Measurements from ENCODE around the gene CPED1. TPM values are rescaled to one million over a fixed set of nuclear protein-coding genes. Genes with fewer than 3 reads are reported as not detected.

Gene CPED1
- total RNA-seq, 1 experiment from 2014 or later, result 0.13 TPM

DNA sequence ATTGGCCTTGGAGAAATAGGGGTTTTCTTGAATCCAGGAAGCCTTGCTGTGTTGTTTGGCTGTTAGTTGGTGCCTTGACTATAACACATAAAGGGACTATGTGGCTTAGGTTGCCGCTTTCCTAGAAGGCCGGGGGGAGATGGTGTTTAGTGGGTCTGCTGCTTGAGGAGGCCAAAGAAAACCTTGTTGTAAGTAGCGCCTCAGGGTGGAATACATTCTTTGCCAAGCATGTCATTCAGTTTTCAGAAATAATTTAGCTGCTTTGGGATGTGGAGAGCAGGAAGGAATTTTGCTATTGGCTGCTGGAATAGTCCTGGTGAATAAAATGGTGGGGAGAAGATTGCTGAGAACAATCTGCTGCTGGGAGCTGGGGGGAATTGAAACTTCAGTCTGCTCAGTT, 207.4 kb downstream of the CPED1 start:
- Histone ChIP-seq H3K27ac (ENCODE audit: insufficient read length, low read depth, low read length) (no peak overlapping the region), H3K14ac (ENCODE audit: insufficient read depth, low read length) (no peak overlapping the region), H3K23ac (ENCODE audit: insufficient read length, low read depth, low read length) (no peak overlapping the region), H3K23me2 (ENCODE audit: insufficient read length, low read depth, low read length, poor library complexity, severe bottlenecking) (no peaks in the 10 kb centered on the region), H3K4ac (ENCODE audit: low read depth, low read length) (no peak overlapping the region), H3K18ac (ENCODE audit: insufficient read length, low read depth, low read length) (no peak overlapping the region), H2BK12ac (ENCODE audit: insufficient read length, low read depth, low read length) (no peak overlapping the region), H4K8ac (replicated peaks; ENCODE audit: insufficient read length, low read depth, low read length) (no peak overlapping the region), H3K9me3 (ENCODE audit: control insufficient read depth, low read depth, low read length) (no peaks in the 10 kb centered on the region), H2AFZ (ENCODE audit: low read length) (no peak overlapping the region), H3K4me2 (ENCODE audit: insufficient read depth, insufficient read length, low read length) (no peak overlapping the region), H4K20me1 (ENCODE audit: control insufficient read depth, insufficient read depth, insufficient read length) (no peaks in the 10 kb centered on the region), H4K5ac (ENCODE audit: insufficient read length, low read depth, low read length) (no peak overlapping the region), H2BK120ac (ENCODE audit: low read depth, low read length, poor library complexity, severe bottlenecking) (no peak overlapping the region), H3K79me2 (ENCODE audit: insufficient read depth, low read length) (no peaks in the 10 kb centered on the region), H3K4me1 (ENCODE audit: insufficient read depth, low read length) (no peaks in the 10 kb centered on the region), H3K9ac (ENCODE audit: extremely low read depth, insufficient read length, low read length) (no peak overlapping the region), H3K27me3 (ENCODE audit: insufficient read depth, low read length) (no peaks in the 10 kb centered on the region), H3T11ph (ENCODE audit: low read length) (no peak overlapping the region), H3K79me1 (ENCODE audit: insufficient read depth, low read depth, low read length, poor library complexity, severe bottlenecking) (no peaks in the 10 kb centered on the region), H2BK5ac (ENCODE audit: insufficient read length, low read length) (no peak overlapping the region), H2BK15ac (ENCODE audit: low read depth, low read length) (no peak overlapping the region), H4K91ac (ENCODE audit: insufficient read length, low read depth, low read length) (no peak overlapping the region), H2BK20ac (ENCODE audit: low read depth, low read length, poor library complexity, severe bottlenecking) (no peak overlapping the region), H2AK5ac (ENCODE audit: insufficient read length, low read length) (no peak overlapping the region), H3K56ac (ENCODE audit: insufficient read length, low read depth, low read length) (no peak overlapping the region)
- no peak for DNase-seq
- peak overlapping the region in 2 of 3 experiments; percentile 53 to 86; a peak in 3 of 7 replicates for H3K27ac Mint-ChIP-seq
- TF ChIP-seq, protein P1, sequence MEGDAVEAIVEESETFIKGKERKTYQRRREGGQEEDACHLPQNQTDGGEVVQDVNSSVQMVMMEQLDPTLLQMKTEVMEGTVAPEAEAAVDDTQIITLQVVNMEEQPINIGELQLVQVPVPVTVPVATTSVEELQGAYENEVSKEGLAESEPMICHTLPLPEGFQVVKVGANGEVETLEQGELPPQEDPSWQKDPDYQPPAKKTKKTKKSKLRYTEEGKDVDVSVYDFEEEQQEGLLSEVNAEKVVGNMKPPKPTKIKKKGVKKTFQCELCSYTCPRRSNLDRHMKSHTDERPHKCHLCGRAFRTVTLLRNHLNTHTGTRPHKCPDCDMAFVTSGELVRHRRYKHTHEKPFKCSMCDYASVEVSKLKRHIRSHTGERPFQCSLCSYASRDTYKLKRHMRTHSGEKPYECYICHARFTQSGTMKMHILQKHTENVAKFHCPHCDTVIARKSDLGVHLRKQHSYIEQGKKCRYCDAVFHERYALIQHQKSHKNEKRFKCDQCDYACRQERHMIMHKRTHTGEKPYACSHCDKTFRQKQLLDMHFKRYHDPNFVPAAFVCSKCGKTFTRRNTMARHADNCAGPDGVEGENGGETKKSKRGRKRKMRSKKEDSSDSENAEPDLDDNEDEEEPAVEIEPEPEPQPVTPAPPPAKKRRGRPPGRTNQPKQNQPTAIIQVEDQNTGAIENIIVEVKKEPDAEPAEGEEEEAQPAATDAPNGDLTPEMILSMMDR (conservative IDR thresholded peaks at IDR 0.05), result no peak
- H3K9me3 Mint-ChIP-seq, result no peaks in the 10 kb centered on the region
- H3K27me3 Mint-ChIP-seq (ENCODE audit: low read depth), result no peaks in the 10 kb centered on the region
- H3K36me3 Mint-ChIP-seq (ENCODE audit: insufficient read depth in 1 of 3, low read depth in 3 of 3), result no peaks in the 10 kb centered on the region
- no peak overlapping the region for H3K4me3 Mint-ChIP-seq
- no CpG with 5 or more reads among the region's 3 CpGs for WGBS (ENCODE audit: extremely low coverage, insufficient read length, low lambda C conversion rate)
- 0 out of 4 replicates have a peak, but pooled peaks cover 0 to 6% of the 10 kb centered on the region in 2 experiments for H3K4me1 Mint-ChIP-seq

Measured in H9 (cell line).